H1 (cell line): ENCODE results near the gene SLC5A2. TPM values are rescaled to one million over a fixed set of nuclear protein-coding genes. Genes with fewer than 3 reads are reported as not detected.
A peak's percentile ranks its signal among the peaks of the same experiment; 100 is the strongest.

ENCODE experiments used
- CTCF ChIA-PET: fragments of 300-600 bp; sonication (Branson Sonifier 250); formaldehyde crosslinking; loops from one replicate; lab custom pipeline; 2021; ENCODE audit not compliant: partially characterized antibody; lab: Charles Lee
- POLR2A ChIA-PET: fragments of 300-600 bp; sonication (Branson Sonifier 250); formaldehyde crosslinking; loops from one replicate; lab custom pipeline; 2021; ENCODE audit warnings: inconsistent platforms; ENCODE audit not compliant: partially characterized antibody; lab: Charles Lee
- DNase-seq, 2 experiments: peaks; one replicate each; pipeline versions ENCODE4 v3.0.0 to v3.0.0-alpha.2; 2010 to 2022; ENCODE audit warnings: low spot score in 2 of 2, low read depth in 1 of 2, mixed read lengths in 1 of 2
- FAIRE-seq: peaks from 2 replicates; lab custom pipeline; 2011; peaks lifted over from hg19 to GRCh38; lab: Jason Lieb, UNC
- H2AFZ ChIP-seq: 2 replicates; pipeline ENCODE4 v1.8.1; 2012; ENCODE audit warnings: low read length, inconsistent platforms
- H2AK5ac ChIP-seq: 2 replicates; pipeline ENCODE4 v1.6.1; 2013; ENCODE audit warnings: low read depth, low read length
- H2BK120ac ChIP-seq: replicated peaks from 2 replicates; pipeline ENCODE3; 2013; ENCODE audit warnings: low read depth, low read length, inconsistent platforms
- H2BK12ac ChIP-seq: 2 replicates; pipeline ENCODE4 v1.6.1; 2013; ENCODE audit warnings: low read depth, low read length
- H2BK15ac ChIP-seq: 2 replicates; pipeline ENCODE4 v1.6.1; 2013; ENCODE audit warnings: low read length
- H2BK20ac ChIP-seq: 2 replicates; pipeline ENCODE4 v1.6.1; 2013; ENCODE audit warnings: low read length
- H2BK5ac ChIP-seq: 2 replicates; pipeline ENCODE4 v1.6.1; 2013; ENCODE audit warnings: low read depth, low read length
- H3K14ac ChIP-seq: 2 replicates; pipeline ENCODE4 v1.6.1; 2013; ENCODE audit warnings: inconsistent platforms; ENCODE audit not compliant: insufficient read length
- H3K18ac ChIP-seq: 2 replicates; pipeline ENCODE4 v1.6.1; 2013; ENCODE audit warnings: low read length; ENCODE audit errors: extremely low read depth
- H3K23ac ChIP-seq: 2 replicates; pipeline ENCODE4 v1.6.1; 2013; ENCODE audit warnings: inconsistent platforms; ENCODE audit not compliant: insufficient read length
- H3K23me2 ChIP-seq: 2 replicates; pipeline ENCODE4 v1.6.1; 2013; ENCODE audit warnings: low read depth, low read length
- H3K27ac ChIP-seq: 2 replicates; pipeline ENCODE4 v1.6.1; 2011; ENCODE audit warnings: low read depth, low read length, inconsistent platforms
- H3K27me3 ChIP-seq, 4 experiments: replicated peaks in 1 of 4; 1 replicate in 1 of 4; 2 replicates in 3 of 4; pipeline versions ENCODE4 v1.6.1 to v1.8.1; 2011 to 2013; ENCODE audit warnings: low read length in 3 of 4, mild to moderate bottlenecking in 3 of 4, inconsistent platforms in 2 of 4, mixed read lengths in 2 of 4, moderate library complexity in 1 of 4; ENCODE audit not compliant: control insufficient read depth in 3 of 4, insufficient read depth in 3 of 4; ENCODE audit errors: extremely low read depth in 1 of 4
- H3K36me3 ChIP-seq, 4 experiments: 2 replicates each; pipeline versions ENCODE4 v1.6.1 to v1.8.1; 2011 to 2013; ENCODE audit warnings: mild to moderate bottlenecking in 4 of 4, low read length in 3 of 4, moderate library complexity in 2 of 4, control low read depth in 1 of 4, inconsistent platforms in 1 of 4; ENCODE audit not compliant: insufficient read depth in 4 of 4, control insufficient read depth in 2 of 4
- H3K4ac ChIP-seq: replicated peaks from 2 replicates; pipeline ENCODE3; 2013; ENCODE audit warnings: low read length, low read depth, mixed read lengths, inconsistent platforms; ENCODE audit not compliant: insufficient read length
- H3K4me1 ChIP-seq, 4 experiments: replicated peaks in 1 of 4; 1 replicate in 1 of 4; 2 replicates in 3 of 4; pipeline versions ENCODE4 v1.6.1 to v1.8.1; 2011 to 2013; ENCODE audit warnings: low read length in 3 of 4, inconsistent platforms in 2 of 4, mixed read lengths in 1 of 4; ENCODE audit not compliant: insufficient read depth in 4 of 4, control insufficient read depth in 3 of 4
- H3K4me2 ChIP-seq, 2 experiments: 2 replicates each; pipeline versions ENCODE4 v1.6.1 to v1.8.1; 2011 to 2013; ENCODE audit warnings: low read depth in 2 of 2, low read length in 2 of 2, control low read depth in 1 of 2, inconsistent platforms in 1 of 2, mild to moderate bottlenecking in 1 of 2; ENCODE audit not compliant: insufficient read depth in 1 of 2
- H3K4me3 ChIP-seq, 4 experiments: fragments of 200-600, 300-600 bp in 1 of 4; sonication (generic), shearing (Covaris generic), sonication (Bioruptor Twin) in 1 of 4; 2 replicates each; pipeline versions ENCODE4 v1.5.1 to v1.8.1; 2011 to 2016; ENCODE audit warnings: low read length in 4 of 4, low read depth in 3 of 4, control low read depth in 2 of 4, inconsistent platforms in 2 of 4, mild to moderate bottlenecking in 2 of 4, mixed read lengths in 1 of 4, moderate library complexity in 1 of 4; ENCODE audit not compliant: insufficient read depth in 2 of 4; ENCODE audit errors: extremely low read depth in 1 of 4
- H3K56ac ChIP-seq: replicated peaks from 2 replicates; pipeline ENCODE3; 2013; ENCODE audit warnings: low read depth, mild to moderate bottlenecking, mixed read lengths, low read length, inconsistent platforms; ENCODE audit not compliant: insufficient read length
- H3K79me1 ChIP-seq: 2 replicates; pipeline ENCODE4 v1.6.1; 2013; ENCODE audit warnings: low read depth, low read length, control low read depth
- H3K79me2 ChIP-seq, 2 experiments: 2 replicates each; pipeline versions ENCODE4 v1.6.1 to v1.8.1; 2012 to 2013; ENCODE audit warnings: low read length in 2 of 2, mild to moderate bottlenecking in 2 of 2, inconsistent platforms in 1 of 2; ENCODE audit not compliant: insufficient read depth in 2 of 2, control insufficient read depth in 1 of 2
- H3K9ac ChIP-seq, 4 experiments: replicated peaks in 1 of 4; 1 replicate in 1 of 4; 2 replicates in 3 of 4; pipeline versions ENCODE4 v1.6.1 to v1.8.1; 2011 to 2013; ENCODE audit warnings: low read depth in 3 of 4, low read length in 3 of 4, control low read depth in 2 of 4, mild to moderate bottlenecking in 2 of 4, moderate library complexity in 2 of 4, inconsistent platforms in 1 of 4; ENCODE audit errors: extremely low read depth in 1 of 4
- H3K9me3 ChIP-seq, 2 experiments: 2 replicates each; pipeline versions ENCODE4 v1.6.1 to v1.8.1; 2012 to 2013; ENCODE audit warnings: mild to moderate bottlenecking in 2 of 2, moderate library complexity in 2 of 2, control low read depth in 1 of 2, inconsistent platforms in 1 of 2, low read depth in 1 of 2, low read length in 1 of 2, mixed read lengths in 1 of 2; ENCODE audit not compliant: insufficient read depth in 2 of 2
- H4K20me1 ChIP-seq, 2 experiments: replicated peaks in 1 of 2; 2 replicates each; pipeline versions ENCODE3 to v1.8.1; 2011 to 2013; ENCODE audit warnings: inconsistent platforms in 2 of 2, low read length in 2 of 2, mild to moderate bottlenecking in 1 of 2; ENCODE audit not compliant: insufficient read depth in 2 of 2, control insufficient read depth in 1 of 2
- H4K5ac ChIP-seq: 2 replicates; pipeline ENCODE4 v1.6.1; 2013; ENCODE audit warnings: low read length, low read depth, mixed read lengths, inconsistent platforms; ENCODE audit not compliant: insufficient read length
- H4K8ac ChIP-seq: 2 replicates; pipeline ENCODE4 v1.8.0; 2013; ENCODE audit warnings: mild to moderate bottlenecking, moderate library complexity, low read length, inconsistent platforms; ENCODE audit not compliant: insufficient read depth; ENCODE audit errors: extremely low read depth
- H4K91ac ChIP-seq: replicated peaks from 2 replicates; pipeline ENCODE3; 2013; ENCODE audit warnings: low read length, mixed read lengths, inconsistent platforms; ENCODE audit not compliant: insufficient read length
- BACH1 ChIP-seq: IDR thresholded peaks from 2 replicates; pipeline ENCODE4 v1.6.1; 2012; ENCODE audit warnings: low read length, improper control_type of control experiment
- CBX8 ChIP-seq: fragments of 300-800, 300-1000 bp; sonication (generic); IDR thresholded peaks from 2 replicates; pipeline ENCODE4 v1.7.1; 2016; ENCODE audit warnings: low read depth, low read length, borderline replicate concordance
- CHD1 ChIP-seq: IDR thresholded peaks from 2 replicates; pipeline ENCODE4 v1.6.1; 2012; ENCODE audit warnings: low read depth, low read length, improper control_type of control experiment
- CREB1 ChIP-seq: IDR thresholded peaks from 2 replicates; pipeline ENCODE4 v1.6.1; 2012; ENCODE audit warnings: inconsistent platforms
- EP300 ChIP-seq, 2 experiments: IDR thresholded peaks; 1 replicate in 1 of 2; 2 replicates in 1 of 2; pipeline ENCODE4 v1.6.1; 2011 to 2012; ENCODE audit warnings: low read depth in 2 of 2, low read length in 2 of 2, mild to moderate bottlenecking in 2 of 2, borderline replicate concordance in 1 of 2, inconsistent platforms in 1 of 2, moderate library complexity in 1 of 2
- GABPA ChIP-seq: IDR thresholded peaks from 2 replicates; pipeline ENCODE4 v1.6.1; 2011; ENCODE audit warnings: mild to moderate bottlenecking, low read length, moderate library complexity, borderline replicate concordance; ENCODE audit not compliant: insufficient read depth
- NANOG ChIP-seq: IDR thresholded peaks from 2 replicates; pipeline ENCODE4 v1.6.1; 2011; ENCODE audit warnings: low read length, low read depth, mild to moderate bottlenecking, inconsistent platforms; ENCODE audit not compliant: insufficient read depth, poor library complexity, severe bottlenecking
- SP4 ChIP-seq: IDR thresholded peaks from 2 replicates; pipeline ENCODE4 v1.6.1; 2012; ENCODE audit warnings: low read length, inconsistent platforms
- TAF1 ChIP-seq: IDR thresholded peaks from 2 replicates; pipeline ENCODE4 v1.6.1; 2011; ENCODE audit warnings: mild to moderate bottlenecking, low read depth, low read length
- TAF7 ChIP-seq: optimal IDR thresholded peaks from 2 replicates; pipeline ENCODE3; 2011; ENCODE audit warnings: low read depth, mild to moderate bottlenecking, inconsistent platforms, low read length, moderate library complexity, borderline replicate concordance
- TBP ChIP-seq: IDR thresholded peaks from 2 replicates; pipeline ENCODE4 v1.6.1; 2011; ENCODE audit warnings: low read depth, low read length, improper control_type of control experiment
- TCF12 ChIP-seq: IDR thresholded peaks from 2 replicates; pipeline ENCODE4 v1.6.1; 2011; ENCODE audit warnings: low read depth, mild to moderate bottlenecking, low read length
- WGBS, 2 experiments: shearing (Covaris generic) in 1 of 2; methylation state at CpG; one replicate each; pipeline versions ENCODE4 v1.1.6 to v1.1.7; 2013 to 2015; ENCODE audit warnings: low lambda C conversion rate in 2 of 2, mixed read lengths in 2 of 2, inconsistent platforms in 1 of 2, low coverage in 1 of 2, missing lambda C conversion rate in 1 of 2; ENCODE audit not compliant: insufficient replicate concordance in 2 of 2, insufficient coverage in 1 of 2, insufficient read length in 1 of 2; ENCODE audit errors: extremely low coverage in 1 of 2, missing lambda C conversion rate in 1 of 2; 5-methylcytosine and 5-hydroxymethylcytosine counted together
- polyA plus RNA-seq, 7 experiments: library from polyadenylated mRNA; depleted of rRNA in 3 of 7; stranded (reverse) in 5 of 7; unstranded in 2 of 7; fragments of >200 nt in 5 of 7; fragments of 200-250 nt in 2 of 7; gene quantifications; 1 replicate in 5 of 7; 2 replicates in 1 of 7; 4 replicates in 1 of 7; pipeline versions ENCODE4 v1.2.1 to v1.2.3, GENCODE V29; 2011 to 2013; ENCODE audit warnings: missing spikeins in 2 of 7, mixed read lengths in 2 of 7
- total RNA-seq: library from RNA; stranded (reverse); fragmentation: NEBNext Ultra II Directional; extraction: Animal tissue kit (Norgen Biotek cat#: 25700); gene quantifications from 2 replicates; pipeline ENCODE4 v1.2.1, GENCODE V29; 2021

SLC5A2 gene
- total and polyA plus RNA-seq, 2 of the 8 experiments (the other 6 are each of a cell fraction or from before 2014, with no cell fraction given), result 0.56 to 4.4 TPM

DNA sequence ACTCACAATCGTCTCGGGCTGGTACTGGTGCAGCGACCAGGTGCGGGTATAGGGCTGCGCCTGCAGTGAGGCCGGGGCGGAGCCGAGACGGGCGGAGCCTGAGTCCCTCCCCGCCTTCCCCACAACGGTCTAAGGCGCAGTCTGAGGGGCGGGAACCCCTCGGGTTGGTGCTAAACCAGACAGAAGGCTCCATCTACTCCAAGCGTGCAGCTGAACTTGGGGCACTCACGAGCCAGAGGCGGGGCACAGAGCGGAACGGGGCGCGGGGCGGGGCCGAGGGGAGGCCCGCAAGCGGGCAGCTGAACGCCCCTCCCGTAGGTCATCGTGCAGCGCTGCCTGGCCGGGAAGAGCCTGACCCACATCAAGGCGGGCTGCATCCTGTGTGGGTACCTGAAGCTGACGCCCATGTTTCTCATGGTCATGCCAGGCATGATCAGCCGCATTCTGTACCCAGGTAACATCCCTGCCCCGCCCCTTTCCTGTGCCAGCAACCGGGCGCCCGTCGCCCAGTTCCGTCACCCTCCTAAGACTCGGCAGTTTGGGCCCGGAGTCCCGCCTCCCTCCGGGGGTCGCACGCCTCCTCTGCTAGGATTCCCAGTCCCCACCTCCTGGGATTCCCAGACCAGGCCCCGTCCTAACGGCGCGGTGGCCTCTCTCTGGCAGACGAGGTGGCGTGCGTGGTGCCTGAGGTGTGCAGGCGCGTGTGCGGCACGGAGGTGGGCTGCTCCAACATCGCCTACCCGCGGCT lies 5.0 kb downstream of the SLC5A2 start:
- POLR2A ChIA-PET, result interaction anchor here (0.6 to 7.9 kb wide), 14 partner anchors 8 to 521 kb away, joined by 3 to 69 read pairs (median 6); partner anchors contain the start of genes ARMC5 and RUSF1
- TF ChIP-seq NANOG, result no peak
- TF ChIP-seq CHD1, result no peak
- no peak for TF ChIP-seq GABPA
- no peak for TF ChIP-seq TCF12
- peak; percentile 10; the same call in 1 of the 2 replicates for TF ChIP-seq CREB1
- TF ChIP-seq SP4, result no peak
- 0 out of 2 replicates have a peak, but pooled peaks have one; percentile 14 for TF ChIP-seq TAF1
- no peak for TF ChIP-seq CBX8
- TF ChIP-seq EP300 (IDR thresholded peaks at IDR 0.05; ENCODE audit: borderline replicate concordance in 1 of 2, low read depth in 2 of 2, low read length in 2 of 2), result no peak
- no peak for TF ChIP-seq TBP
- TF ChIP-seq TAF7, result no peak
- no peak for TF ChIP-seq BACH1

More for the DNA sequence above, 5.0 kb downstream of the SLC5A2 start:
- Histone ChIP-seq H3K36me3 (peaks cover 0 to 3% (median 0%) of the 10 kb centered on the region in 4 experiments; a peak in 2 of 8 replicates), H3K9me3 (no peaks in the 10 kb centered on the region), H2AK5ac (no peak overlapping the region), H4K8ac (peak overlapping the region; percentile 80), H3K27me3 (peaks cover 14 to 54% (median 42%) of the 10 kb centered on the region in 4 experiments), H3K4me3 (peak overlapping the region; percentile 44 to 64 (median 54)), H3K23ac (no peak overlapping the region), H4K20me1 (peaks cover 0 to 18% of the 10 kb centered on the region in 2 experiments), H3K79me2 (no peaks in the 10 kb centered on the region), H3K4me1 (peaks cover 0 to 8% (median 5%) of the 10 kb centered on the region in 4 experiments; a peak in 5 of 7 replicates), H2BK12ac (0 out of 2 replicates have a peak overlapping the region, but pooled peaks have one; percentile 60), H3K27ac (no peak overlapping the region), H2BK120ac (no peak overlapping the region), H3K4ac (no peak overlapping the region), H3K14ac (no peak overlapping the region), H2BK20ac (no peak overlapping the region), H4K91ac (peak overlapping the region; percentile 91), H3K23me2 (peaks cover 15% of the 10 kb centered on the region), H3K56ac (no peak overlapping the region), H4K5ac (no peak overlapping the region), H2BK5ac (0 out of 2 replicates have a peak overlapping the region, but pooled peaks have one; percentile 66), H3K18ac (no peak overlapping the region; the same call in 1 of the 2 replicates), H3K79me1 (no peaks in the 10 kb centered on the region), H2AFZ (peak overlapping the region; percentile 76; the same call in 1 of the 2 replicates), H2BK15ac (no peak overlapping the region), H3K4me2 (peak overlapping the region; percentile 86 to 95), H3K9ac (peak overlapping the region in 2 of 4 experiments; percentile 16 to 36; a peak in 1 of 7 replicates)
- DNase-seq, result peak in 1 of 2 experiments; percentile 87
- FAIRE-seq, result no peak
- WGBS, 2 experiments, result 7% methylated on average over 39 of the region's 60 CpGs; no CpG with 5 or more reads in 1 of the 2 experiments
- CTCF ChIA-PET, result interaction anchor here (1.4 to 3.5 kb wide), 6 partner anchors 9 to 222 kb away, joined by 4 to 12 read pairs (median 10); no protein-coding TSS in a partner anchor
